GM13977 (cell line): ENCODE results near the gene HSF2BP.
"Not testable (repeated sequence)": the region's sequence is repeated elsewhere in the genome, so short reads cannot be mapped to it uniquely, and the experiment has no call there.

Source experiments
- DNase-seq: peaks from one replicate; pipeline ENCODE4 v3.0.0; 2012; ENCODE audit warnings: low spot score
- CTCF ChIP-seq: IDR thresholded peaks from 2 replicates; pipeline ENCODE4 v1.5.1; 2012; ENCODE audit warnings: mild to moderate bottlenecking, control low read depth; ENCODE audit not compliant: insufficient read depth; ENCODE audit errors: extremely low read depth, missing control alignments
- in situ Hi-C: fragments of 300-500 bp; cut with MboI; formaldehyde crosslinking; loops from one replicate; pipeline ENCODE4 v1.12.0; 2022; ENCODE audit warnings: low sequenced_read_pairs, low pct_unique_long_range_greater_than_20kb, mixed read lengths, inconsistent platforms; ENCODE audit not compliant: unreplicated experiment

HSF2BP gene

GRCh38 chr21:43578677-43579303, 80.5 kb downstream of the HSF2BP start:
- no peak for TF ChIP-seq CTCF
- DNase-seq, result no peak
- in situ Hi-C loops, result no loop called here

GRCh38 chr21:43575473-43575844, 83.8 kb downstream of the HSF2BP start:
- DNase-seq, result no peak
- in situ Hi-C loops, result no loop called here
- TF ChIP-seq CTCF, result no peak

DNA sequence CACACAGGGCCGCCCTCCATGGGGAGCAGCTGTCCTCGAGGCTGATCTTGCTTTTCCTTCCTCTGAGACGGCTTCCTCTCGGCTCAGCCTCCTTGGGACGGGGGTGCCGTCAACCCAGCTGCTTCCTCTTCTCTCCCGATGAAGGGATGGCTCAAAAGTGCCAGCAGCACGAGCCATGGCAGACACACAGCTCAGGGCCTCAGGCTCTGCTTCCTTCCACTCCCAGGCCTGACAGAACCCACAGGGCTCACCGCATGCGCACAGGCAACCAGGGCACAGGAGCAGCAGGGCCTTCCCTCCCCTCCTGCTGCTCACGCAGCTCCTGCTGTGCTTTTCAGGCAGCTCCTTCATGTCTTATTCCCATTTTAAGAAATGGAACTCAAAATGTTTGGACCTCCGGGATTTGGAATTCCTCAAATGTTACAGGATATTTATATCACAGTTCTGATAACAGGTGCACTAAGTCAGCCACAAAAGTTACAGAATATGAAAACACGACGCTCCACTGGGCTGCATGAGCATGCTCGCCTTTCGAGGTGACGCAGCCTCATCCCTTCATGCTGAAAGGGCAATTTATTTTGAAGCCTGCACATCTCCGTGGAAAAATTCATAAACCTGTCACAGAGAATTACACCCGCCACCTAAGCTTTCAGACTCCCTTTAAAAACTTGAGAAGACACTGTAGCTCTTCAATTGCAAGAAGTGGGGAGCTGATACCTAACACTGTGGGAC, 84.4 kb downstream of the HSF2BP start:
- in situ Hi-C loops, result no loop called here
- no peak for TF ChIP-seq CTCF
- no peak for DNase-seq

GRCh38 chr21:43573921-43574320, 85.4 kb downstream of the HSF2BP start:
- no peak for TF ChIP-seq CTCF
- no peak for DNase-seq
- in situ Hi-C loops, result no loop called here

GRCh38 chr21:43572446-43572845, 86.8 kb downstream of the HSF2BP start:
- no peak for TF ChIP-seq CTCF
- no peak for DNase-seq
- in situ Hi-C loops, result no loop called here

GRCh38 chr21:43571976-43572375, 87.3 kb downstream of the HSF2BP start:
- TF ChIP-seq CTCF, result no peak
- DNase-seq, result no peak
- in situ Hi-C loops, result no loop called here

DNA sequence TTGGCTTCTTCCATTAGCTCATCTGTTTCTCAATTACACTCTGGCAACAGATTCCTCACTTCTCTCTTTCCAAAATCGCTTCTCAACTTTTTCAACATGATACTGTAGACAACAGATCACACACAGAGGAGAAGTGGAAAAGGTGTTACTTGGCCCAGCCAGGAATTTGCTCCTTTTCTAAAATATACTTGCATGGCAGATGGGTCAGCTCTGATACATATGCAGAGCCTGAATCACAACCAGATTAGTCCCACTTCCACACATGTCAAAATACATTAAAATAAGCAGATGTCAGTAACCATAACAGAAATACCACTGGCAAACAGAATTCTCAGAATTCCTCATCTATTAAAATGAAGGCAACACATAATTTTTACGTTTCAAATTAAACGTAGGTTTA, 89.1 kb downstream of the HSF2BP start:
- in situ Hi-C loops, DNase-seq: not testable (repeated sequence)

DNA sequence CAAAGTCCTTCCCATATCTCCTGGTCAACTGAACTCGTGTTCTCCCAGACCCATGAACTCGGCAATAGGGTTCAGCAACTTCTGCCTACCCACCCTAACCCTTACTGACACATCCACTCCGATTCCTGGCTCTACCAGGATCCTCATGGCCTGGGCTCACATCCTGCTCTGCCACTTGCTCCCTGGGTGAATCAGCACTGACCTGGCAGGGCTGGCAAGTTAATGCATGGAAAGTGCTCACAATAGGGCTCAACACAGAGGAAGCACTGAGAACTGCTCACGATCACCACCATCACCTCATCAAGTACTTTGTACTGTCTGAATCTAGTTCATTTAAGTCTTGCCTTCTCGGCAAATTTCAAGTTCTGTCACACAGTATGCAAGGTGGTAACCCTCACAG, 96.8 kb downstream of the HSF2BP start:
- DNase-seq, in situ Hi-C loops: not testable (repeated sequence)

DNA sequence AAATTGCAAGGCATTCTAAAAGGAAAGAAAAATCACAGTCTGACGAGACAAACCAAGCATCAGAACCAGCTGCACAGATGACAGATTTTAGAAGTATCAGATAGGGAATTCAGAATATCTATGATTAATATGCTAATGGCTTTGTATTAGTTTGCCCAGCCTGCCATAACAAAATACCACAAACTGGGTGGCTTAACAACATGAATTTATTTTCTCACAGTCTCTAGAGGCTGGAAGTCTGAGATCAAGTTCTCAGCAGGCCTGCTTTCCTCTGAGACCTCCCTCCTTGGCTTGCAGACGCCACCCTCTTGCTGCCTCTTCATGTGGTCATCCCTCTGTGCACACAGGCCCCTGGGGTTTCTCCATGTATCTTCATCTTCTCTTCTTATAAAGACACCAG, 118.7 kb downstream of the HSF2BP start:
- DNase-seq, in situ Hi-C loops: not testable (repeated sequence)

GRCh38 chr21:43522495-43523131, 136.7 kb downstream of the HSF2BP start:
- DNase-seq, in situ Hi-C loops: not testable (repeated sequence)
